ENCODE data around the gene PHETA1. TPM values are rescaled to one million over a fixed set of nuclear protein-coding genes. Genes with fewer than 3 reads are reported as not detected.

The PHETA1 gene
- total and polyA plus RNA-seq, 2 experiments from 2014 or later, result 13.8 to 28.6 TPM

DNA sequence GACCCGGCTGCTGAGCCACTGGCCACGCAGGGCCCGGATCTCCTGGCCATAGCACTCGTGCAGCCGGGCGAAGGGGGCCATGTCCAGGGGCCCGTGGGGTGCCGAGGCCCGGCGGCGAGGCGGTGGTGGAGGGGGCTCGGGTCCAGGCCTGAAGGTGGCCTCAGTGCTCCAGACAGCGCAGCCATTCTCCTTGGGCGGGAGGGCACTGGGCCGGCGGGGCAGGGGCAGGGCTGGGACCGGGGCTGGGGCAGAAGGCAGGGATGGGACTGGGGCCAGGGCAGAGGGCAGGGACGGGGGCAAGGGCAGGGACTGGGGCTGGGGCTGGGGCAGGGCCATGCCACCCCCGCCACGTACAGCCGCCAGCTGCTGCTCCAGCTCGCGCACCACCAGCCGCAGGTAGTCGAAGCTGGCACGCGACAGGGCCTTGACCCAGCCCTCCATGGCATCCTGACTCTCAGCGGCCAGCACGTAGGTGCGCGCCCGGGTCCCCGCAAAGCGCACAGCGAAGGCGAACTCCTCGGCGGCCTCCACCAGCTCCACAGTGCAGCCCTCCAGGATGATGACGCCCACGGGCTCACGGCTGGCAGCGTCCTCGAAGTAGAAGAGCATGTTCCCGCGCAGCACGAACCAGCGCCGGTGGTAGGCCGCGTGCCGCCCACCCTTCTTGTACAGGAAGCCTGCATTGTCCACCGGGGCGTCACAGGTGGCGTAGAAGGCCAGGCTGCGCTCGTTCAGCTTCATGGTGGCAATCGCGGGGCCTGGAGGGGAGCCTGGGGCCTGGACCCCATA lies 6.0 kb downstream of the PHETA1 start:
- Histone ChIP-seq H3K27ac (peak overlapping the region; percentile 43), H3K36me3 (no peaks in the 10 kb centered on the region), H3K4me1 (ENCODE audit: low read depth) (no peaks in the 10 kb centered on the region), H3K27me3 (no peaks in the 10 kb centered on the region), H3K4me3 (no peak overlapping the region), H3K9me3 (ENCODE audit: low read depth) (no peaks in the 10 kb centered on the region)
- DNase-seq (ENCODE audit: low read depth in 1 of 2, low spot score in 1 of 2), result no peak
- TF ChIP-seq, protein P1, sequence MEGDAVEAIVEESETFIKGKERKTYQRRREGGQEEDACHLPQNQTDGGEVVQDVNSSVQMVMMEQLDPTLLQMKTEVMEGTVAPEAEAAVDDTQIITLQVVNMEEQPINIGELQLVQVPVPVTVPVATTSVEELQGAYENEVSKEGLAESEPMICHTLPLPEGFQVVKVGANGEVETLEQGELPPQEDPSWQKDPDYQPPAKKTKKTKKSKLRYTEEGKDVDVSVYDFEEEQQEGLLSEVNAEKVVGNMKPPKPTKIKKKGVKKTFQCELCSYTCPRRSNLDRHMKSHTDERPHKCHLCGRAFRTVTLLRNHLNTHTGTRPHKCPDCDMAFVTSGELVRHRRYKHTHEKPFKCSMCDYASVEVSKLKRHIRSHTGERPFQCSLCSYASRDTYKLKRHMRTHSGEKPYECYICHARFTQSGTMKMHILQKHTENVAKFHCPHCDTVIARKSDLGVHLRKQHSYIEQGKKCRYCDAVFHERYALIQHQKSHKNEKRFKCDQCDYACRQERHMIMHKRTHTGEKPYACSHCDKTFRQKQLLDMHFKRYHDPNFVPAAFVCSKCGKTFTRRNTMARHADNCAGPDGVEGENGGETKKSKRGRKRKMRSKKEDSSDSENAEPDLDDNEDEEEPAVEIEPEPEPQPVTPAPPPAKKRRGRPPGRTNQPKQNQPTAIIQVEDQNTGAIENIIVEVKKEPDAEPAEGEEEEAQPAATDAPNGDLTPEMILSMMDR (IDR thresholded peaks at IDR 0.05; ENCODE audit: low read depth, low read length), result no peak

DNA sequence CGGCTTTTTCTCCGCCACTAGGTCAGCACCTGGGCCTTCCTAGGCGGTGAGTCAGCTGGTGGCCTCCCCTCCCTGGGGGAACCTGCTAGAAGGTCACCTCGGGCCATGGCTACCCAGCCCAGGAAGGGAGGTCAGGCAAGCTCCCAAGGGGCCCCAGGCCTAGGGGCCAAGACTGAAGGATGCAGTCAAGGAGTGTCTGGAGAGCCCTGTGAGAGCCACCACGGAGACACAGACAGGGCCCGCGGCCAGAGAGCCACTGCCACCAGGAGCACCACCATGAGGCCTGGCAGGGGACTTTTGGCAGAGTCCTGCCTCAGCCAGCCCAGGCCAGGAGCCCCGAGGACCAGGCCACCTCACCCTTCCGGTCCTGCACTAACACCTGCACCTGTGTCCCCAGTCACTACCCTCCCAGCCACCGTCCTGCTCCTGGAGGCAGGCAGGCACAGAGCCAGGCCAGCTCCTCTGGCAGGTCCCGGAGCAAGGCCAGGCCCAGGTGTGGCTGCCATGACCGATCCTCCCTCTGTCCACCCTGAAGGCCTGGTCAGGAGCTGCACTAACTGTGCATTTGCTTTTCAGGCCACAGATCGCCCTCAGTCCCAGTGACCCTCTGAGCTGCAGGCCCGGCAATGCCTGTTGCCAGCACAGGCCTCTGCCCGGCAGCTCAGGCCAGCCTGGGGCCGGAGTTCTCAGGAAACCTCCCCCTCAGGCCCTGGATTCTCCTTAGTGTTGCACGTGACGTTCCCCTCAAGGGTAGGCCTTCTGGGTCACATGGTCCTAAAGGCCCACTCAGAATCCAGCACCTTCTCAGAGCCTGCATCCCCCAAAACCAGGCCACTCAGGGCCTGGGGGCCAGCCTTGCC lies 6.9 kb downstream of the PHETA1 start:
- H3K4me1 ChIP-seq (ENCODE audit: low read depth), result no peaks in the 10 kb centered on the region

DNA sequence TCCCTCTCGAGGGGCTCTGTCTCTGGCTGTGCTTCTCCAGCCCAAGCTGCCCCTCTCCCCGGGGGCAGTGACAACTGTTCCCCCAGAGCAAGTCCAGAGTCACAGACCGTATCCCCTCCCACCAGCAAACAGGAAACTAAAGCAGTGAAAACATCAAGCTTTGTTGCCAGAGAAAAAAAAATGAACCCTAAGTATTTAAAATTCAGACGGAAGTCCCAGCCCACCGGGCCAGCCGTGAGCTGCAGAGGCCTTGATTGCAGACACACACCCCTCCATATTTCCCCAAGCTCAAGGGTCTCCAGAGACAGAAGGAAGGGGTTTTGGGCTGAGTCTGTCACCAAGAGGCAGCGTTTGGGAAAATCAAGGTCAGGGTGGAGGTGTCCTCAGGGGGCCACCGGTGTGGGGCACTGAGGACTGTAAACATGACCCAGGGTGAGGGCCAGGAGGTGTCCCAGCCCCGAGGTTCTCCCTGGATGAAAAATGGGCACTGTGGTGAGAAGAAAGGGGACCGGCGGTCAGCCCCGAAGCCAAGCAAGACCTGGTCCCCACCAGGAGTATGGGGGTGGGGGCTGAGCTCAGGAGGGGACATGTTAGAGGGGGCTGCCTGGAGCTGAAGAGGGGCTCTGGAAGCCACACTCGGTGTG lies 7.7 kb downstream of the PHETA1 start:
- H3K9me3 ChIP-seq (ENCODE audit: low read depth), result no peaks in the 10 kb centered on the region
- H3K27ac ChIP-seq, result no peak overlapping the region
- no peaks in the 10 kb centered on the region for H3K27me3 ChIP-seq
- no peaks in the 10 kb centered on the region for H3K4me1 ChIP-seq (ENCODE audit: low read depth)
- H3K36me3 ChIP-seq, result no peaks in the 10 kb centered on the region
- TF ChIP-seq, protein P1 (IDR thresholded peaks at IDR 0.05; ENCODE audit: low read depth, low read length), result no peak
- no peak overlapping the region for H3K4me3 ChIP-seq
- no peak for DNase-seq (ENCODE audit: low read depth in 1 of 2, low spot score in 1 of 2)

More for the DNA sequence above, 6.9 kb downstream of the PHETA1 start:
- TF ChIP-seq, protein P1 (IDR thresholded peaks at IDR 0.05; ENCODE audit: low read depth, low read length), result no peak
- Histone ChIP-seq H3K9me3 (ENCODE audit: low read depth) (no peaks in the 10 kb centered on the region), H3K27ac (peak overlapping the region; percentile 43), H3K4me3 (no peak overlapping the region), H3K36me3 (no peaks in the 10 kb centered on the region), H3K27me3 (no peaks in the 10 kb centered on the region)
- DNase-seq (ENCODE audit: low read depth in 1 of 2, low spot score in 1 of 2), result no peak

DNA sequence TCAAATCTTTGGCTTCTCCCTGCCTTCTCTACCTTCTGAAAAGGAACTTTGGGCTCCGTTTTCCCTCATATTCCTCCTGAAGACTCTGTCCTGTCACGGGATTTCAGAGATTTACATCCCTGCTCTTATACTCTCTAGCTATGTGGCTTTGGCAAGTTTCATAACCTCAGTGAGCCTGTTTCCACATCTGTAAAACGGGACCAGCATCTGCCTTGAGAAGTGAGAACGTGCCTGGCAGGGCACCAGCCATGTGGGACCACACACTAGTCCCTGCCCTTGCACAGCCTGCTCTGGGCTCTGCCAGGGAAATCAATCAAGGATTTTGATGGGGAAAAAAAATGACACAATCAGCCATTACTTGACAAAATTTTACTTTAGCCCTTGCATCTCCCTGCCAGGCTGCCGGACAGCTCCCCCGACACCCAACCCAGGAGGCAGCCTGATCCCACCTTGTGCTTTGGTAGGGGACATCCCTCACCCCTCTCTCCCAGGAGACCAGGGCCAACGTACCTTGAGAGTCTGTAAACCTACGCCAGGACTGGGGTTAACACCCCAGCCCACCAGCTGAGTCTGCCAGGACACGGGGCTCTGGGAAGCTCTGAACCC lies 8.5 kb downstream of the PHETA1 start:
- TF ChIP-seq, protein P1 (IDR thresholded peaks at IDR 0.05; ENCODE audit: low read depth, low read length), result no peak
- no peak overlapping the region for H3K27ac ChIP-seq
- H3K27me3 ChIP-seq, result no peaks in the 10 kb centered on the region
- no peaks in the 10 kb centered on the region for H3K36me3 ChIP-seq
- DNase-seq (ENCODE audit: low read depth in 1 of 2, low spot score in 1 of 2), result no peak
- no peak overlapping the region for H3K4me3 ChIP-seq
- H3K4me1 ChIP-seq (ENCODE audit: low read depth), result no peaks in the 10 kb centered on the region
- H3K9me3 ChIP-seq (ENCODE audit: low read depth), result no peaks in the 10 kb centered on the region

DNA sequence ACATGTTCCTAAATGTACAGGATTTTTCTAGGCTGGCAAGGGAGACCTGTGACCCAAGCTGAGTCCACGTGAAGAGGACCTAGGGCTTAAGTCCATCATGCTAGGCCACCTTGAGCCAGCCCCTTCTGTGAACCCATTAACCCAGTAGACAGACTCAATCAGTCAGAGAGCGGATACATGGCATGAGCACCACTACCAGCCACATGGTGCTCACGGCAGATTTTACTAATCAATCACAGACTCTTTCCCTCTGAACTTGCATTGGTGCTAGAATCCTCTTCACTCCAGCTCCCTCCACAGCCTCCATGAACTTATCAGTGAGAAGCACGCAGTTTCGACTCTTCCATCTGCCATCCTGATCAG lies 9.0 kb downstream of the PHETA1 start:
- no peaks in the 10 kb centered on the region for H3K9me3 ChIP-seq (ENCODE audit: low read depth)
- no peak overlapping the region for H3K27ac ChIP-seq
- H3K4me1 ChIP-seq (ENCODE audit: low read depth), result no peaks in the 10 kb centered on the region
- TF ChIP-seq, protein P1 (IDR thresholded peaks at IDR 0.05; ENCODE audit: low read depth, low read length), result no peak
- no peak for DNase-seq (ENCODE audit: low read depth in 1 of 2, low spot score in 1 of 2)
- H3K27me3 ChIP-seq, result no peaks in the 10 kb centered on the region
- H3K36me3 ChIP-seq, result no peaks in the 10 kb centered on the region
- no peak overlapping the region for H3K4me3 ChIP-seq
